Stimulated activated CD8-positive, alpha-beta memory T cell treated with anti-CD3 and anti-CD28 coated beads, Interleukin-15, amount 100 ng/mL, for 1 hour (primary cell): ENCODE data around the gene CSMD2.
"Not testable (repeated sequence)": the region's sequence is repeated elsewhere in the genome, so short reads cannot be mapped to it uniquely, and the experiment has no call there.

Experiments used
- DNase-seq: peaks from one replicate; pipeline ENCODE4 v3.0.0-alpha.2; 2020; ENCODE audit warnings: low read depth

CSMD2 gene

GRCh38 chr1:34108269-34108668 is 56.8 kb downstream of the CSMD2 start:
- DNase-seq: no peak

- DNase-seq: no peak
Observed at GRCh38 chr1:34101151-34101550, 63.9 kb downstream of the CSMD2 start.

- DNase-seq: no peak
Observed at GRCh38 chr1:34100332-34100731, 64.7 kb downstream of the CSMD2 start.

- not testable (repeated sequence) for DNase-seq
Observed at GRCh38 chr1:34092399-34092798, 72.6 kb downstream of the CSMD2 start.

GRCh38 chr1:34089731-34090130 is 75.3 kb downstream of the CSMD2 start:
- DNase-seq: no peak

GRCh38 chr1:34087986-34088385 is 77.0 kb downstream of the CSMD2 start:
- DNase-seq: no peak

GRCh38 chr1:34086561-34086960 is 78.5 kb downstream of the CSMD2 start:
- DNase-seq: no peak

GRCh38 chr1:34083974-34084373 is 81.1 kb downstream of the CSMD2 start:
- no peak for DNase-seq

- DNase-seq: not testable (repeated sequence)
Observed at GRCh38 chr1:34082085-34082670, 82.9 kb downstream of the CSMD2 start.

GRCh38 chr1:34078383-34078782 is 86.6 kb downstream of the CSMD2 start:
- DNase-seq: no peak

- no peak for DNase-seq
Observed at GRCh38 chr1:34075576-34075975, 89.5 kb downstream of the CSMD2 start.

- no peak for DNase-seq
Observed at GRCh38 chr1:34073028-34073695, 91.9 kb downstream of the CSMD2 start.

- DNase-seq: no peak
Observed at GRCh38 chr1:34070201-34070836, 94.7 kb downstream of the CSMD2 start.

GRCh38 chr1:34066981-34067603 is 97.9 kb downstream of the CSMD2 start:
- DNase-seq: no peak

GRCh38 chr1:34066166-34066565 is 98.9 kb downstream of the CSMD2 start:
- DNase-seq: no peak

GRCh38 chr1:34065498-34065897 is 99.5 kb downstream of the CSMD2 start:
- DNase-seq: no peak

GRCh38 chr1:34060901-34061415 is 104.1 kb downstream of the CSMD2 start:
- DNase-seq: no peak

- no peak for DNase-seq
Observed at GRCh38 chr1:34060187-34060730, 104.8 kb downstream of the CSMD2 start.

- no peak for DNase-seq
Observed at GRCh38 chr1:34057347-34058130, 107.5 kb downstream of the CSMD2 start.

GRCh38 chr1:34055818-34056217 is 109.2 kb downstream of the CSMD2 start:
- DNase-seq: no peak

- DNase-seq: no peak
Observed at GRCh38 chr1:34054920-34055319, 110.1 kb downstream of the CSMD2 start.

- no peak for DNase-seq
Observed at GRCh38 chr1:34053660-34054059, 111.4 kb downstream of the CSMD2 start.
